ENCODE measurements around the gene PERP.

The PERP gene

GRCh38 chr6:138093632-138094031 lies 13.6 kb downstream of the PERP start:
- H3K27ac ChIP-seq: no peak overlapping the region
- TF ChIP-seq ZFX (IDR thresholded peaks at IDR 0.05; ENCODE audit: borderline replicate concordance) (no peak), CTCF (IDR thresholded peaks at IDR 0.05) (no peak)

- H3K27ac ChIP-seq: no peak overlapping the region
- TF ChIP-seq ZFX (IDR thresholded peaks at IDR 0.05; ENCODE audit: borderline replicate concordance) (no peak), CTCF (IDR thresholded peaks at IDR 0.05) (no peak)
Measured at GRCh38 chr6:138092686-138093085, 14.5 kb downstream of the PERP start.

GRCh38 chr6:138089325-138089724 lies 17.9 kb downstream of the PERP start:
- 0 out of 2 replicates have a peak overlapping the region, but pooled peaks have one; percentile 55 for H3K27ac ChIP-seq
- TF ChIP-seq CTCF (IDR thresholded peaks at IDR 0.05): no peak
- TF ChIP-seq ZFX (IDR thresholded peaks at IDR 0.05; ENCODE audit: borderline replicate concordance): no peak

- peak overlapping the region; percentile 55; the same call in 1 of the 2 replicates for H3K27ac ChIP-seq
- no peak for TF ChIP-seq CTCF (IDR thresholded peaks at IDR 0.05)
- TF ChIP-seq ZFX (IDR thresholded peaks at IDR 0.05; ENCODE audit: borderline replicate concordance): no peak
Measured at GRCh38 chr6:138088326-138088762, 18.9 kb downstream of the PERP start.

- no peak for TF ChIP-seq ZFX (IDR thresholded peaks at IDR 0.05; ENCODE audit: borderline replicate concordance)
- TF ChIP-seq CTCF (IDR thresholded peaks at IDR 0.05): no peak
- H3K27ac ChIP-seq: peak overlapping the region; percentile 55; the same call in 1 of the 2 replicates
Measured at GRCh38 chr6:138087593-138088325, 19.5 kb downstream of the PERP start.

GRCh38 chr6:138086573-138087196 lies 20.5 kb downstream of the PERP start:
- peak overlapping the region; percentile 55 for H3K27ac ChIP-seq
- TF ChIP-seq CTCF (IDR thresholded peaks at IDR 0.05) (no peak), ZFX (IDR thresholded peaks at IDR 0.05; ENCODE audit: borderline replicate concordance) (no peak)

- no peak overlapping the region for H3K27ac ChIP-seq
- TF ChIP-seq ZFX (IDR thresholded peaks at IDR 0.05; ENCODE audit: borderline replicate concordance) (no peak), CTCF (IDR thresholded peaks at IDR 0.05) (no peak)
Measured at GRCh38 chr6:138085839-138086222, 21.4 kb downstream of the PERP start.
